DOHH2 (cell line): Measurements from ENCODE around the gene AGBL1.

Experiments
- H3F3A ChIP-seq: fragments of 200-600 bp; sonication (generic), shearing (Covaris generic); 2 replicates; pipeline ENCODE4 v1.6.0; 2016; ENCODE audit warnings: antibody characterized with exemption, mild to moderate bottlenecking; ENCODE audit not compliant: control insufficient read depth, insufficient read depth
- H3K27ac ChIP-seq: fragments of 200-600 bp; sonication (generic); 2 replicates; pipeline ENCODE4 v1.5.1; 2014; ENCODE audit warnings: low read depth, mild to moderate bottlenecking, low read length, moderate library complexity
- H3K27me3 ChIP-seq: fragments of 200-600 bp; sonication (generic); 2 replicates; pipeline ENCODE4 v1.6.1; 2014; ENCODE audit warnings: mild to moderate bottlenecking, low read length, mixed read lengths; ENCODE audit not compliant: control insufficient read depth
- H3K36me3 ChIP-seq: fragments of 200-600 bp; sonication (generic); 2 replicates; pipeline ENCODE4 v1.6.1; 2014; ENCODE audit warnings: mild to moderate bottlenecking, low read length, moderate library complexity, mixed read lengths; ENCODE audit not compliant: control insufficient read depth
- H3K4me1 ChIP-seq: fragments of 200-600 bp; sonication (generic); 2 replicates; pipeline ENCODE4 v1.6.1; 2014; ENCODE audit warnings: mild to moderate bottlenecking, low read length, mixed read lengths; ENCODE audit not compliant: control insufficient read depth
- H3K4me2 ChIP-seq: fragments of 200-600 bp; sonication (generic); 2 replicates; pipeline ENCODE4 v1.6.0; 2014; ENCODE audit warnings: mild to moderate bottlenecking, low read length, moderate library complexity
- H3K4me3 ChIP-seq: fragments of 200-600 bp; sonication (generic); 2 replicates; pipeline ENCODE4 v1.5.1; 2014; ENCODE audit warnings: mild to moderate bottlenecking, low read length, mixed read lengths
- H3K79me2 ChIP-seq: fragments of 200-600 bp; sonication (generic); 2 replicates; pipeline ENCODE4 v1.6.1; 2014; ENCODE audit warnings: mild to moderate bottlenecking, low read length, mixed read lengths; ENCODE audit not compliant: control insufficient read depth
- H3K9me2 ChIP-seq: fragments of 200-600 bp; sonication (generic); replicated peaks from 2 replicates; pipeline ENCODE4 v1.6.1; 2014; ENCODE audit warnings: mild to moderate bottlenecking, low read length, mixed read lengths; ENCODE audit not compliant: control insufficient read depth
- H3K9me3 ChIP-seq: fragments of 200-600 bp; sonication (generic); 2 replicates; pipeline ENCODE4 v1.6.1; 2014; ENCODE audit warnings: antibody characterized with exemption, low read length, mixed read lengths; ENCODE audit not compliant: control insufficient read depth, insufficient read depth
- H4K20me1 ChIP-seq: fragments of 200-600 bp; sonication (generic); 2 replicates; pipeline ENCODE4 v1.6.0; 2014; ENCODE audit warnings: low read depth, mild to moderate bottlenecking, antibody characterized with exemption, low read length, moderate library complexity; ENCODE audit not compliant: control insufficient read depth, insufficient read depth
- CTCF ChIP-seq: fragments of 200-600 bp; sonication (generic); IDR thresholded peaks from one replicate; pipeline ENCODE4 v1.5.1; 2014; ENCODE audit warnings: antibody characterized with exemption, mild to moderate bottlenecking, low read depth, low read length; ENCODE audit not compliant: poor library complexity, severe bottlenecking
- EZH2phosphoT487 ChIP-seq: fragments of 200-600 bp; sonication (generic); IDR thresholded peaks from 2 replicates; pipeline ENCODE4 v1.6.1; 2017; ENCODE audit warnings: borderline replicate concordance, mild to moderate bottlenecking, antibody characterized with exemption, low read length, moderate library complexity, mixed read lengths

Gene AGBL1

GRCh38 chr15:86690566-86690965, 610.9 kb downstream of the AGBL1 start:
- Histone ChIP-seq H3F3A (no peaks in the 10 kb centered on the region), H3K4me1 (no peaks in the 10 kb centered on the region), H3K79me2 (no peaks in the 10 kb centered on the region), H3K4me3 (no peak overlapping the region), H3K27ac (no peak overlapping the region), H3K9me2 (no peaks in the 10 kb centered on the region), H3K4me2 (no peak overlapping the region), H3K9me3 (no peaks in the 10 kb centered on the region), H4K20me1 (no peaks in the 10 kb centered on the region), H3K27me3 (no peaks in the 10 kb centered on the region), H3K36me3 (no peaks in the 10 kb centered on the region)
- TF ChIP-seq EZH2phosphoT487: no peak
- TF ChIP-seq CTCF: no peak

- Histone ChIP-seq H3K36me3 (no peaks in the 10 kb centered on the region), H3K4me2 (no peak overlapping the region), H3K9me3 (no peaks in the 10 kb centered on the region), H3K4me3 (no peak overlapping the region), H3F3A (no peaks in the 10 kb centered on the region), H3K27me3 (no peaks in the 10 kb centered on the region), H4K20me1 (no peaks in the 10 kb centered on the region), H3K9me2 (no peaks in the 10 kb centered on the region), H3K27ac (no peak overlapping the region), H3K79me2 (no peaks in the 10 kb centered on the region), H3K4me1 (no peaks in the 10 kb centered on the region)
- TF ChIP-seq CTCF: no peak
- no peak for TF ChIP-seq EZH2phosphoT487
Measured at GRCh38 chr15:86691091-86691663, 611.5 kb downstream of the AGBL1 start.

- H3K36me3 ChIP-seq: no peaks in the 10 kb centered on the region
- no peaks in the 10 kb centered on the region for H3K79me2 ChIP-seq
- H3K27ac ChIP-seq: no peak overlapping the region
- TF ChIP-seq EZH2phosphoT487: no peak
- no peak for TF ChIP-seq CTCF
- no peaks in the 10 kb centered on the region for H4K20me1 ChIP-seq
- no peaks in the 10 kb centered on the region for H3K9me2 ChIP-seq
- H3K4me3 ChIP-seq: no peak overlapping the region
- no peaks in the 10 kb centered on the region for H3K4me1 ChIP-seq
- H3K4me2 ChIP-seq: no peak overlapping the region
- H3K27me3 ChIP-seq: no peaks in the 10 kb centered on the region
- no peaks in the 10 kb centered on the region for H3F3A ChIP-seq
- no peaks in the 10 kb centered on the region for H3K9me3 ChIP-seq
Measured at GRCh38 chr15:86700864-86701610, 621.4 kb downstream of the AGBL1 start.
